Measurements from ENCODE around the gene REXO1.

Gene REXO1

DNA sequence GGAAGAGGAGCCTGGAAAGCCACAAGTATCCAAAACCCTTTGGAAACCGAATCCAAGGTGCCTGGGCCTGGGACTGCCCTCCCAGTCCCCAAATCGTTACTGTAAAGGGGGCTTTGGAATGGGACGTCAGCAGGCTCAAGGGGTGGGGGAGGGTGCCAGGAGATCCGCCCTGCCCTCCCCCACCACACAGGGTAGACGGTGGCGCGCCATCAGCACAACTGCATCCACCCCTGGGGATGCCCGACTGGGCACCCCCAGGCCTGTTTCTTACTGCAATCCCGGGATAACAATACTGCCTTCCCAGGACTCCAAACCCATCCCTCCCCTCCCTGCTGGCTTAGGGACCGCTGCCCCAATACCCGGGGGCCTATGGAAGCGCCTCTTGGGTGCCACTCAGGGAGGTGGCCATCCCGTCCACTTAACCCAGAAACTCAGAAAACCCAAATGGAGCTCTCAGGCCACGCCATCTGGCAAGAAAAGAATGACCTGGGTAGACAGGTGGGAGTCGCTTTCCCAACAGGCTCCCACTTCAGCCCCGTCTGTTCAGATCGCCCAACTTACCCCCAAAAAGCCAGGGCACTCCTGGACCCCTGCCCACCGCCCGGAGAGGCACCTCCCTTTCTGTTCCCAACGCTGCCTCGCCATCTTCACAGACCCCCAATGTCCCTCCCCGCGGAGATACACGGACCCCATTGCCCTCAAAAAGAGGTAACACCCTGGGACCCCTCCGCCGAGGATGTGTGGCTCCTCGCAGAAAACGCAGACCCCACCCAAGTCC, 12.7 kb upstream of the REXO1 start:
- no peak for DNase-seq

- peak; percentile 73 for DNase-seq
Observed at GRCh38 chr19:1860042-1860775, 11.9 kb upstream of the REXO1 start.

- DNase-seq = no peak
Observed at GRCh38 chr19:1859331-1859781, 11.1 kb upstream of the REXO1 start.

- no peak for DNase-seq
Observed at GRCh38 chr19:1858412-1859081, 10.3 kb upstream of the REXO1 start.

GRCh38 chr19:1857648-1858326, 9.5 kb upstream of the REXO1 start:
- DNase-seq = no peak

- peak; percentile 39 for DNase-seq
Observed at GRCh38 chr19:1856698-1857603, 8.7 kb upstream of the REXO1 start.

DNA sequence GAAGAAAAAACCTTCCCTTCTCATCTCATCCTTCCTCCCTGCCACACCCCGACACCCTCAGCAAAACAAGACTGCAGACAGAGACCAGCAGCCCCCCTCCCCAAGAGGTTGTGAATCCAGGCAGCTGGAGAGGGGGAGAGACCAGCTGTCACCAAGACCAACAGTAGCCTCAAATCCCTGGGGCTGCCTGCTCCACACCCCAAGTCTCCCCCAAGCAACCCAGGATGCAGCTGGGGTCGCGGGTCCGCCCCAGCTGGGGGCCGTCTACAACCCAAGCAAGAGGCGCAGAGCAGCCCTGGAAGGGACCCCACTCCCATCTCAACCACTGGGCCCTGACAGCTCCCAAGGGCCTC, 8.0 kb upstream of the REXO1 start:
- no peak for DNase-seq

GRCh38 chr19:1855828-1856255, 7.6 kb upstream of the REXO1 start:
- peak; percentile 31 for DNase-seq

DNA sequence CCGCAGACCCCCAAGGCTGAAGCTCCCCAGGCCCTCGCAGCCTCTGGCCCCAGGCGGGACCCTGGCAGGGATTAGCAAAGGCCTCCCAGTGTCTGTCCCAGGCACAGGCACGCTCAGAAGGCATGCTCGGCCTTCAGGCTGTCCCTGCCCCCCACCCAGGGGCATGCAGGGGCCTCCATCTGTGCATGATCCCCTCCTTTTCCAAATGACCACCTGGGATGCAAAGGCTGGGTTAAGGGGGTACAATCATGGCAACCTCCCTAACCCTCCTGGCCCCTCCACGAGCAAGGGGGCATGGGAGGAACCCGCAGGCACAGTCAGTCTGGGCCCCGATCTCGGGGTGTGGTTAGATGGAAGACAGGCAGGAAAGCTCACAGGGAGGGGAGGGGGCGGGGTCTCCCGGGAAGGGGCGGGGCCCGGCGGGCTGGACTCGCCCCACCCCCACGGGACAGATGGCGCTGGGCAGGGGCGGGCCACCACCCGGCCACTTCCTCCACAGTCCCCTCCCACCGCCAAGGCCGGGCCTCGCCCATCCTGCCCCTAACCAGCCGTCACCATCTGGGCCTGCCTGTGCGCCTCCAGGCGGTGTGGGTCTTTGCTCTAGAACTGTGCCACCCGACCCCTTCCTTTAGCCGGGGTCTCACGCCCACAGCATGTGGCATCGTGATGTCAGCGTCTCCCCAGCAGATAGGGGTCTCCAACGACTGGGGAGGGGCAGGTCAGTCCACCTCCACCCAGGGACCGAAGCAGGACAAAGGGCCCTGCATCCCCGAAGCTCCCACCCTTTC, 7.0 kb upstream of the REXO1 start:
- DNase-seq = peak; percentile 81

- DNase-seq = no peak
Observed at GRCh38 chr19:1854542-1855039, 6.3 kb upstream of the REXO1 start.

DNA sequence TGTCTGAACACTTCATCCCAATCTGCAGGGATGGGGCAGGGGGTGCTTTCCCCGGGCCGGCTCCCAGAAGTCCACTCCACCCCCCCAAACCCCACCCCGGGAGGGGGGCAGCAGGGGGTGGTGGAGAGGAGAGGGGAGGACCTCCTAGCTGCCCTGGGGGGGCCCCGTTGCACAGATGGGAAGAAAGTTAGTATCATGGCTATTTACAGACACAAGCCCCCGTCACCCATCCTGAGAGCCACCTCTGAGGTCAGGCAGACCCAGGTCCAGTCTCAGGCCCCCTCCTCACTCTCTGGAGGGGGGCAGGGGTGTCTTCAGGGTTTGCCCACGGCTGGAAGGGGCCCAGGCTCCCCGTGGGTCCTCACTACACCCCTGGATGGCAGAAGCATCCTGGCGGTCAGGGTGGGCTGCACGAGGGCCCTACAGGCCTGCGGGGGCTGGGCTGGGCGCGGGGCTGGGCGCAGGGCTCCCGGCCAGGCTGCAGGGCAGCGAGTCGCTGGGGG, 5.8 kb upstream of the REXO1 start:
- no peak for DNase-seq

DNA sequence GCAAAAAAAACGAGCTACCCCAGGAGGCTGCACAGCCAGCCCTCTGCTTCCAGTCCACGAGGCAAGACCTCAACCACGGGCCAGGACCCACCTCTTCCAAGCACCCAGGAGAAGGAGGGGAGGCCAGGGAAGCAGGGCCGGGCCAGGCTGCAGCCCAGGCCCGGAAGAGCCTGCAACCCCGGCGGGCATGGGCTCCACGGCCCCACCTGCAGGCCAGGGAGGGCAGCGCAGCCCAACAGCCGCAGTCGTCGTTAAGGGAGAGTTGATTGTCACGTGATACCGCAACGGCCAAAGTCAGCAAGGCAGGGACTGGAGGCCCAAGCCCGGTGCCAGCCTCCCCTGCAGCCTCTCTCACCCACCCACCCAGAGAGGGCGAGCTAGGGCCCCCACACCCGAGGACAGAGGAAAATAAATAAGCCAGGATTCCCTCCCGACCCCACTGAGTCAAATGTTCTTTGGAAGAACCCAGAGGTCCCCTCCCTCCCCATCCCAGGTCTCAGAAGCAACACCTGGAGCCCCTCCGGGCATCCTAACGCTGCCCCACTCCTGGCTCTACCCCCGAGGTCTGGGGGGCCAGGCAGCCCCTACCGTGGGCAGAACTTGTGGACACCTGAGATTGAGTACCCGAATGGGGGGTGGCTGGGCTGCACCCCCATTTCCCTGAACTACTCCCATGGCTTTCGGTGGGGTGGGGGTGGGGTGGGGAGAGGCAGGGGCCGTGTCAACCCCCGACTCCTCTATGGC, 5.2 kb upstream of the REXO1 start:
- DNase-seq = peak; percentile 76

DNA sequence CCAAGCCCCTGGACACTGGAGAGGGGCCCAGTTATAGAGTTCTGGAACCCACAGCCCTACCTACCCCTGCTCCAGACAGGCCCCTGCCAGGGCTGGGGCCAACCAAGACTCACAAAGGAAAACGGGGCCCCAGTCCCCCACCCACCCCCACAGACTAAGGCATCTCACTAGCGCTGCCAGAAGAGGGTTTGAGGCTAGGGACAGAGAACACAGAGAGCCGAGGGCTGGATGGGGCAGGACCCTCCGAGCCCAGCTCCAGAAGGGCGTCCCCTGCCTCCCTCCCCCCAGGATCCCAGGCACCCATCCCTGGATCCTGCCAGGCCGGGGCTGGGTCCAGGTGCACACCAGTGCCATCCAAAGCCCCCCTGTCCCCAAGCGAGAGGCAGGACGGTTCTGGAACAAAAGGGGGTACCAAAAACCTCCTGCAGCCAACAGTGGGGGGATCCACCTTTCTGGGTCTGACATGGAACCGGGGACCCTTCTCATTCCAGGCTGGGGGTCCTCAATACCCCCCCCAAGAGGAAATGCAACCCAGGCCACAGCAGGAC, 4.4 kb upstream of the REXO1 start:
- no peak for DNase-seq

DNA sequence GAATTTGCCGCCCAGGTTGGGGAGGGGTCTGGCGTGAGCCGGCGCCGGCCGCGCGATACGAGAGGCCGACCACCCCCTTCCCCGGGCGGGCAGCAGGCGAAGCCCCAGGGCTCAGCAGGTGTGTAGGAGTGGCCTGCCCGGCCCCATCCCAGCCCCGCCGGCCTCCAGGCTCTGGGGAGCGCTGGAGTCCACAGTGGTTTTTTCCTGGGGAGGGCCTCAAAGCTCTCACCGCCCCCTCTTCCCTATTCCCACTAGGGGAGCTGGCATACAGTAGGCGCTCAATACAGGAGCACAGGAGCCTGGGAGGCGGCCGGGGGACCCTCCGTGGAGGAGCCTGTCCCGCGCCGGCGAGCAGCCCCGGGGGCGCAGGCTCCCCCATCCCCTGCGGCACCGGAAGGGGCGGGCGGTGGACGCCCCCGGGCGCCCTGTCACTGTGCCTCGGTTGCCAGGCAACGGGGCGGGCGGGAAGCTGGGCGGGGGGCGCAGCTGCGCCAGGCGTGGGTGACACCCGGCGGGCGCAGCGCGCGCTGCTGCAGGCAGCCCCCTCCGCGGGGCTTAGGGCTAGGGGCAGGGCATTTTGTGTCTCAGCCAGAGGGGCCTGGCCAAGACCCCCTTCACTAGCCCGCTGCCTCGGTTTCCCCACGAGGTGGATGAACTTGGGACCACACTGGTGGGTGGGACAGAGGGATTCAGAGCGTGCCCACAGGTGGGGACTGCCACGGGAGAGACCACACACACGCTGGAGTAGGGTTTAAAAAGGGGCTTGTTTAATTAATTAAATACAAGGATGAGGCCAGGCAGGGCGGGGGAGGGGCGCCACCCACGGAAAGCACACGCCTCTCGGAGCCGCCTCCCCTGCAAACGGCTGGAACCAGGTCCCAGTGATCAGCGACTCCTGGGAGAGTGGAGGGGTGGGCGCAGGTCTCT, 3.6 kb upstream of the REXO1 start:
- DNase-seq = peak; percentile 63

DNA sequence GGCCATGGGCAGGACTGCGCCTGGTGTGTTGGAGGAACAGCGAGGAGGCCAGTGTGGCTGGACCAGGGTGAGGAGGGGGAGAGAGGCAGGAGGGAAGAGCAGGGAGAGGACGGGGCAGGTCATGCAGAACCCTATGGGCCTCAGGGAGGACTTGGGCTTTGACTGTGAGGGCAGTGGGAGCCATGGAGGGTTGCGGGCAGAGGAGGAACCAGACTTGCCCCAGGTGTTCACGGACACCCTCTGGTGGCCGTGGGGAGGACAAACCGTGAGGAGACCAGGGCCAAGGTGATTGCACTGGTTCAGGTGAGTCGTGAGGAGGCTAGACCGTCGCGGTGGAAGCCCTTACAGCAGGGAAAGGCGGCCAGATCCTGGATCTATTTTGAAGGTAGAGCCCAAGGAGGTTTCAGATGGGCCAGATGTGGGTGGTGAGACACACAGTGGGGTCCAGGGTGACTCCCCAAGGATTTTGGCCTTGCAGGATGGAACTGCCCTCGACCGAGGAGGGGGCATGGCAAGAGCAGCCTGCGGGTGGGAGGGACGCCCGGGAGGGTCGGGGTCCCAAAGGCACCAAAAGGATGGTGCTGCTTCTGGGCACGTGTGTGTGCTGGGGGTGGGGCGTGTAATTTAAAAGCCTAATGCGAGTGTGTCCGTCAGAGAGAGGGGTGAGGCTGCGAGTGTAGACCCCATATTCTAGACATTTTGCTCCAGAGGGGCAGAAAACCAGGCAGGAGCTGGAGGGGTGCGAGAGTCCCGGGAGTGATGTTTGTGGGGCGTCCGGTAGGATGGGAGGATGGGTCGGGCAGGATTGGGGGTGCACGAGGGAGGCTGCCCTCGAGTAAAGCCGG, 2.7 kb upstream of the REXO1 start:
- DNase-seq = no peak

DNA sequence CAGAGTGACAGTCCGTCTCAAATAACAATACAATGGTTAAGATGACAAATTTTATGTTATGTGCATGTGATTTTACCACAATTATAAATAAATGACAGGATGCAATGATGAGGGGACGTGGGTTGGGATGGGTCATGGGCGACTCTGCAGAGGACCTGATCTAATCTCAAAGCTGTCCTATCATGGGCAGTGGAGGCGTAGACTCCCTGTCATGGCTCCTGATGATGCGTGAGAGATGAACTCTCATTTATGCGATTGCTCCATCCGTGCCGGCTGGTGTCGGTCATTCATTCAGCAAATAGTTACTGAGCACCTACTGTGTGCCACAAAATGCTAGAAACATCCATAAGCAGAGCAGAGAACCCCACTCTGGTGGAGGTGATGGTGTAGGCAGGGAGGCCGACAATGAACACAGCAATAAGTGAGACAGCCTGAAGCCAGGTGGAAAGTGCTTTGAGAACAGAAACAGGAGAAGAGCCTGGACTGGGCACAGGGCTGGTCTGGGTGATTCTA, 1.7 kb upstream of the REXO1 start:
- no peak for DNase-seq

DNA sequence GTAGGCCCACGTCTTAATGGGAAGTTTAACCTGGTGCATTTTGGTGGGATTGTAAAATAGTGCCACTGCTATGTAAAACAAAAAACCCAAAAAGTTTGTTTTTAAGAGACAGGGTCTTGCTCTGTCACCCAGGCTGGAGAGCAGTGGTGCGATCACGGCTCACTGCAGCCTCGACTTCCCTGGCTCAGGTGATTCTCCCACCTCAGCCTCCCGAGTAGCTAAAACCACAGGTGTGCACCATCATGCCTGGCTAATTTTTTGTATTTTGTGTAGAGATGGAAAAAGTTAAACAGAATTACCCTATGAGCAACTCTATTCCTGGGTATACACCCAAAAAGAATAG, 820 bp upstream of the REXO1 start:
- DNase-seq = no peak

Measured in central memory CD4-positive, alpha-beta T cell (primary cell).